Measurements from ENCODE around the gene GULP1. TPM values are rescaled to one million over a fixed set of nuclear protein-coding genes. Genes with fewer than 3 reads are reported as not detected.

The GULP1 gene
- total and polyA plus RNA-seq, 2 donors (not counting 1 experiment from before 2014, with no cell fraction given) = 43.5 to 82.4 TPM

GRCh38 chr2:188596054-188596453 lies 304.4 kb downstream of the GULP1 start:
- TF ChIP-seq CTCF (conservative IDR thresholded peaks at IDR 0.05 in 1 of 2, IDR thresholded peaks at IDR 0.05 in 1 of 2; ENCODE audit: low read depth in 1 of 2, low read length in 2 of 2) (no peak), EZH2 (IDR thresholded peaks at IDR 0.05; ENCODE audit: low read length, missing control alignments) (no peak)

GRCh38 chr2:188598551-188598950 lies 306.9 kb downstream of the GULP1 start:
- H3K4me3 ChIP-seq (replicated peaks in 1 of 4; ENCODE audit: control extremely low read depth in 1 of 4, insufficient read depth in 1 of 4, low read depth in 3 of 4, low read length in 4 of 4) = no peak overlapping the region
- H3K36me3 ChIP-seq (ENCODE audit: control insufficient read depth, insufficient read depth, low read length) = no peaks in the 10 kb centered on the region
- H3K9ac ChIP-seq (ENCODE audit: insufficient read depth, low read length) = no peak overlapping the region
- no peak overlapping the region for H2AFZ ChIP-seq (ENCODE audit: low read length)
- H3K4me2 ChIP-seq (ENCODE audit: extremely low read depth, insufficient read depth, low read length) = no peak overlapping the region
- DNase-seq (ENCODE audit: low read depth in 2 of 2) = peak; percentile 46 to 81
- no peaks in the 10 kb centered on the region for H3K79me2 ChIP-seq (ENCODE audit: control insufficient read depth, insufficient read depth, low read length)
- no peaks in the 10 kb centered on the region for H4K20me1 ChIP-seq (ENCODE audit: control insufficient read depth, extremely low read depth, insufficient read depth, low read length)
- no peaks in the 10 kb centered on the region for H3K9me3 ChIP-seq (ENCODE audit: control insufficient read depth, insufficient read depth, low read depth, low read length)
- TF ChIP-seq CTCF (conservative IDR thresholded peaks at IDR 0.05 in 1 of 2, IDR thresholded peaks at IDR 0.05 in 1 of 2; ENCODE audit: low read depth in 1 of 2, low read length in 2 of 2) (no peak), EZH2 (IDR thresholded peaks at IDR 0.05; ENCODE audit: low read length, missing control alignments) (no peak)
- peaks cover 3% of the 10 kb centered on the region for H3K4me1 ChIP-seq (ENCODE audit: control insufficient read depth, extremely low read depth, insufficient read depth, low read length)
- no peaks in the 10 kb centered on the region for H3K27me3 ChIP-seq (ENCODE audit: control insufficient read depth, insufficient read depth, low read length)
- no peak overlapping the region for H3K27ac ChIP-seq (ENCODE audit: insufficient read depth, low read length)

More at GRCh38 chr2:188596054-188596453, 304.4 kb downstream of the GULP1 start:
- Histone ChIP-seq H2AFZ (ENCODE audit: low read length) (no peak overlapping the region), H3K79me2 (ENCODE audit: control insufficient read depth, insufficient read depth, low read length) (no peaks in the 10 kb centered on the region), H3K9ac (ENCODE audit: insufficient read depth, low read length) (no peak overlapping the region), H3K36me3 (ENCODE audit: control insufficient read depth, insufficient read depth, low read length) (no peaks in the 10 kb centered on the region), H3K4me3 (replicated peaks in 1 of 4; ENCODE audit: control extremely low read depth in 1 of 4, insufficient read depth in 1 of 4, low read depth in 3 of 4, low read length in 4 of 4) (no peak overlapping the region), H4K20me1 (ENCODE audit: control insufficient read depth, extremely low read depth, insufficient read depth, low read length) (no peaks in the 10 kb centered on the region), H3K4me2 (ENCODE audit: extremely low read depth, insufficient read depth, low read length) (no peak overlapping the region), H3K27ac (ENCODE audit: insufficient read depth, low read length) (no peak overlapping the region), H3K9me3 (ENCODE audit: control insufficient read depth, insufficient read depth, low read depth, low read length) (no peaks in the 10 kb centered on the region), H3K4me1 (ENCODE audit: control insufficient read depth, extremely low read depth, insufficient read depth, low read length) (peaks cover 3% of the 10 kb centered on the region), H3K27me3 (ENCODE audit: control insufficient read depth, insufficient read depth, low read length) (no peaks in the 10 kb centered on the region)
- DNase-seq (ENCODE audit: low read depth in 2 of 2) = peak; percentile 32 to 71

- no peaks in the 10 kb centered on the region for H3K36me3 ChIP-seq (ENCODE audit: control insufficient read depth, insufficient read depth, low read length)
- H4K20me1 ChIP-seq (ENCODE audit: control insufficient read depth, extremely low read depth, insufficient read depth, low read length) = no peaks in the 10 kb centered on the region
- H3K79me2 ChIP-seq (ENCODE audit: control insufficient read depth, insufficient read depth, low read length) = no peaks in the 10 kb centered on the region
- no peak overlapping the region for H3K9ac ChIP-seq (ENCODE audit: insufficient read depth, low read length)
- H3K9me3 ChIP-seq (ENCODE audit: control insufficient read depth, insufficient read depth, low read depth, low read length) = no peaks in the 10 kb centered on the region
- no peak for TF ChIP-seq CTCF (conservative IDR thresholded peaks at IDR 0.05 in 1 of 2, IDR thresholded peaks at IDR 0.05 in 1 of 2; ENCODE audit: low read depth in 1 of 2, low read length in 2 of 2)
- no peak for TF ChIP-seq EZH2 (IDR thresholded peaks at IDR 0.05; ENCODE audit: low read length, missing control alignments)
- no peak overlapping the region for H2AFZ ChIP-seq (ENCODE audit: low read length)
- peaks cover 3% of the 10 kb centered on the region for H3K4me1 ChIP-seq (ENCODE audit: control insufficient read depth, extremely low read depth, insufficient read depth, low read length)
- H3K27ac ChIP-seq (ENCODE audit: insufficient read depth, low read length) = no peak overlapping the region
- H3K4me2 ChIP-seq (ENCODE audit: extremely low read depth, insufficient read depth, low read length) = no peak overlapping the region
- DNase-seq (ENCODE audit: low read depth in 2 of 2) = peak in 1 of 2 donors; percentile 94
- no peaks in the 10 kb centered on the region for H3K27me3 ChIP-seq (ENCODE audit: control insufficient read depth, insufficient read depth, low read length)
- H3K4me3 ChIP-seq (replicated peaks in 1 of 4; ENCODE audit: control extremely low read depth in 1 of 4, insufficient read depth in 1 of 4, low read depth in 3 of 4, low read length in 4 of 4) = no peak overlapping the region
Measured at GRCh38 chr2:188599140-188599539, 307.5 kb downstream of the GULP1 start.
